KOPT-K1 (cell line): Measurements from ENCODE around the gene EIF2B1.
"Not testable (repeated sequence)": the region's sequence is repeated elsewhere in the genome, so short reads cannot be mapped to it uniquely, and the experiment has no call there.

Source experiments
- H3K27ac ChIP-seq: fragments of 200-600 bp; sonication (generic); 2 replicates; pipeline ENCODE4 v1.5.1; 2016; ENCODE audit warnings: antibody characterized with exemption, mild to moderate bottlenecking, low read depth, low read length; ENCODE audit not compliant: poor library complexity, severe bottlenecking
- H3K36me3 ChIP-seq: fragments of 200-600 bp; sonication (generic); 2 replicates; pipeline ENCODE4 v1.5.1; 2017; ENCODE audit warnings: antibody characterized with exemption, mild to moderate bottlenecking, low read length, moderate library complexity; ENCODE audit not compliant: insufficient read depth
- H3K9me3 ChIP-seq: fragments of 200-600 bp; sonication (generic); 2 replicates; pipeline ENCODE4 v1.5.1; 2017; ENCODE audit warnings: antibody characterized with exemption, low read length, mild to moderate bottlenecking; ENCODE audit not compliant: insufficient read depth, poor library complexity, severe bottlenecking

The EIF2B1 gene

GRCh38 chr12:123645878-123646277 is 12.4 kb upstream of the EIF2B1 start:
- Histone ChIP-seq H3K27ac (no peak overlapping the region), H3K9me3 (no peaks in the 10 kb centered on the region), H3K36me3 (peaks cover 96% of the 10 kb centered on the region)

- Histone ChIP-seq H3K36me3 (peaks cover 96% of the 10 kb centered on the region), H3K9me3 (no peaks in the 10 kb centered on the region), H3K27ac (no peak overlapping the region)
These were observed 11.9 kb upstream of the EIF2B1 start for GRCh38 chr12:123645380-123645779.

GRCh38 chr12:123643911-123644310 is 10.4 kb upstream of the EIF2B1 start:
- Histone ChIP-seq H3K27ac (no peak overlapping the region), H3K36me3 (peaks cover 89% of the 10 kb centered on the region)

GRCh38 chr12:123634142-123634561 is 666 bp upstream of the EIF2B1 start:
- H3K36me3 ChIP-seq, result peaks cover 32% of the 10 kb centered on the region
- H3K27ac ChIP-seq, result peak overlapping the region; percentile 80
- H3K9me3 ChIP-seq, result no peaks in the 10 kb centered on the region

More at GRCh38 chr12:123643911-123644310, 10.4 kb upstream of the EIF2B1 start:
- no peaks in the 10 kb centered on the region for H3K9me3 ChIP-seq

GRCh38 chr12:123621619-123622530 is 11.6 kb downstream of the EIF2B1 start:
- Histone ChIP-seq H3K9me3 (no peaks in the 10 kb centered on the region), H3K36me3 (peaks cover 98% of the 10 kb centered on the region), H3K27ac (no peak overlapping the region)

GRCh38 chr12:123621101-123621500 is 12.4 kb downstream of the EIF2B1 start:
- Histone ChIP-seq H3K36me3 (peaks cover 98% of the 10 kb centered on the region), H3K27ac (no peak overlapping the region), H3K9me3 (no peaks in the 10 kb centered on the region)

DNA sequence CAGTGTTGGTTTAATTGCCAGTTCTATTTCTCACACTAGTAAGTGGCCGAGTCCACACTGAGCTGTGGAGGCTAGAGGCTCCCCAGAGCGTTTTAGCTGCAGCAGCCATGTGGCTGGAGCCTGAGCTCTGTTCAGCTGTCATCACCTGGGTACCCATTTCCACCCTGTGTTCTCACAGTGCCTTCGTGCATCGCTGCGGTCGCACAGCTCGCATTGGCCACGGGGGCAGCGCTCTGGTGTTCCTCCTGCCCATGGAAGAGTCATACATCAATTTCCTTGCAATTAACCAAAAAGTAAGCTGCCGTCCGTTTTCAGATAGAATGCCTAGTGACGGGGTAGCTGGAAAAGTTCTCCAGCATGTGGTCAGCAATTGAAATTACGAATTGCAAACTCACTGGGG is 15.9 kb downstream of the EIF2B1 start:
- Histone ChIP-seq H3K27ac (no peak overlapping the region), H3K36me3 (peaks cover 100% of the 10 kb centered on the region), H3K9me3 (no peaks in the 10 kb centered on the region)

DNA sequence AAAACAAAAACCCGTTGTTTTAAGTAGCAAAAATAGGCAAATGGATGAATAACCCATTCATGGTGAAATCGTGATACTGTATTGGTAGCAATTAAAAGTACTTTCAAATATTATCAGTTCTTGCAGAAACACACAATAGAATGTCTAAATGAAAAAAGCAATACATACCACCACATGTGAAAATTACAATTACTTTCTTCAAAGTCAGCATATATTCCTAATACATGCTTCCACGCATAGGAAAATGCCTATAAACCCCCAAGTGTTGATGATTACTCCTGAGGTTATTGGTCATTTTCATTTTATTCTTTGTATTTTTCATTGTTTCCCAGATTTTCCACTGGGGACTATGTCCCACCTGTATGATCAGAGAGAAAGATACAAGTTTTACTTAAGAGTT is 16.3 kb downstream of the EIF2B1 start:
- no peak overlapping the region for H3K27ac ChIP-seq
- H3K9me3 ChIP-seq, result no peaks in the 10 kb centered on the region
- H3K36me3 ChIP-seq, result peaks cover 100% of the 10 kb centered on the region

- no peak overlapping the region for H3K27ac ChIP-seq
- peaks cover 100% of the 10 kb centered on the region for H3K36me3 ChIP-seq
- no peaks in the 10 kb centered on the region for H3K9me3 ChIP-seq
These were observed 19.0 kb downstream of the EIF2B1 start for GRCh38 chr12:123614531-123614930.

- Histone ChIP-seq H3K27ac (no peak overlapping the region), H3K9me3 (no peaks in the 10 kb centered on the region), H3K36me3 (peaks cover 100% of the 10 kb centered on the region)
These were observed 19.4 kb downstream of the EIF2B1 start for GRCh38 chr12:123614110-123614509.

DNA sequence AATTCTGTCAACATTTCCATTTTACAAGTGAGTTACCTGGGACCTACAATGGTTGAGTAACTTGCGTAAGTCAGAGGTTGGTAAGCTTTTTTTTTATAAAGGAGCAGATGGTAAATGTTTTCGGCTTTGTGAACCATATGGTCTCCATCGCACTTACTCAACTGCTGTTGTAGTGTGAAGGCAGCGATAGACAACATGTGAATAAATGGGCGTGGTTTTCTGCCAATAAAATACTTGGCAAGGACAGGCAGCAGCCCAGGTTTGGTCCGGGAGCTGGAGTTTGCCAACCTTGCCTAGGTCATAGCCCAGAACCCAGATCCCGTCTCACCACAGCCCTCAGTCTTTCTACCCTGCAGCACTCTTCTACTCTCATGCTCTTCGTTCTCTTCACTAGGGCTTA is 25.3 kb downstream of the EIF2B1 start:
- Histone ChIP-seq H3K9me3 (no peaks in the 10 kb centered on the region), H3K27ac (no peak overlapping the region), H3K36me3 (peaks cover 96% of the 10 kb centered on the region)

DNA sequence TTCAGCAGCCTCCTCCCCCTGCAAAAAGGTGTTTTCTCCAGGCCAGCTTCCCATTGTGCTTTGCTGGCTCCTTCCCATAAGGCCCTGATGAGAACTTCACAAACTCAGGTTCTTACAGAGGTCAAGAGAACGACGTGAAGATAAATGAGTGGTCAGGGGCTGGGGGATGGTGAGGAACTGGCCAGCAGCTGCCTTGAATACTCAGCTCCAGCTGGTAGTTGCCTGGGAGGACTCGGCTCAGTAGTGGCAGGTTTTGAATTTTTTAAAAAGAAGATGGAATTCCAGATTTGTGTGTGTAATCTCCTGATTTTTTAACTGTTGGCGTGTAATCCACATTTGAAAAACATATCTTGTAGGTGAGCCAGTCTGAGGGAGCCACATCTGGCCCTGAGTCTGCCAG is 25.7 kb downstream of the EIF2B1 start:
- Histone ChIP-seq H3K36me3 (peaks cover 92% of the 10 kb centered on the region), H3K27ac (no peak overlapping the region), H3K9me3 (no peaks in the 10 kb centered on the region)

DNA sequence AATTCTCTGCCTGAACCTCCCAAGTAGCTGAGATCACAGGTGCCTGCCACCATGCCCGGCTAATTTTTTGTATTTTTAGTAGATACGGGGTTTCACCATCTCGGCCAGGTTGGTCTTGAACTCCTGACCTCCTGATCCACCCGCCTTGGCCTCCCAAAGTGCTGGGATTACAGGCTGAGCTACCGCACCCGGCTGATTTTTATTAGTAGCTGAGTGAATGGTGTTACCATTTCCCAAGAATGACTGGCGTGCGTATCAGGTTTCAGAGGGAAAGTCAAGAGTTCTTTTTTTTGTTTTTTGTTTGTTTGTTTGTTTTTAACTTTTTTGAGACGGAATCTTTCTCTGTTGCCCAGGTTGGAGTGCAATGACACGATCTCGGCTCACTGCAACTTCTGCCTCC is 30.0 kb downstream of the EIF2B1 start:
- H3K27ac ChIP-seq, result not testable (repeated sequence)
- peaks cover 65% of the 10 kb centered on the region for H3K36me3 ChIP-seq

DNA sequence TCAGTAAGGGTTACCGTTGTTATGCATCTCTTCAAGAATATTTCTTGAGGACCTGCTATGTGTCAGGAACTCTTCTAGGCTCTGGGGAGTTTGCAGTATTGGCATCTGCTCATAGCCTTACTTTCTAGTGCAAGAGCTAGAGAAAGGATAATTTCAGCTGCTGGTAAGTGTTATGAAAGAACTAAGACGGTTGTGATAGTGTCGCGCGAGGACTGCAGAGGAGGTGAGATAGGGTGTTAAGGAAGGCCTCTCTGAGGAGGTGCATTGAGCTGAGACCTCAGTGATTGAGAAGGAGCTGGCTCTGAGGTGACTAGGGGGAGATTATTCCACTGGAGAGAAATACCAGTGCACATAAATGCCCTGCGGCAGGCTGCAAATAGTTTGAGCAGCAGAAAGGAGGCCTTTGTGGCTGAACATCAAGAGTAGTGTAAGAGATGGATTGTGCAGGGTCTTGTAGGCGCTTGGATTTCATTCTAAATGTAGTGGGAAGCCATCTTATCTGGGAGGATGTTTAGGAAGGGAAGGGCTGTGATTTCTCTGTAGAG is 30.8 kb downstream of the EIF2B1 start:
- Histone ChIP-seq H3K36me3 (peaks cover 65% of the 10 kb centered on the region), H3K9me3 (no peaks in the 10 kb centered on the region), H3K27ac (peak overlapping the region; percentile 94)

More for the DNA sequence above, 30.0 kb downstream of the EIF2B1 start:
- not testable (repeated sequence) for H3K9me3 ChIP-seq

DNA sequence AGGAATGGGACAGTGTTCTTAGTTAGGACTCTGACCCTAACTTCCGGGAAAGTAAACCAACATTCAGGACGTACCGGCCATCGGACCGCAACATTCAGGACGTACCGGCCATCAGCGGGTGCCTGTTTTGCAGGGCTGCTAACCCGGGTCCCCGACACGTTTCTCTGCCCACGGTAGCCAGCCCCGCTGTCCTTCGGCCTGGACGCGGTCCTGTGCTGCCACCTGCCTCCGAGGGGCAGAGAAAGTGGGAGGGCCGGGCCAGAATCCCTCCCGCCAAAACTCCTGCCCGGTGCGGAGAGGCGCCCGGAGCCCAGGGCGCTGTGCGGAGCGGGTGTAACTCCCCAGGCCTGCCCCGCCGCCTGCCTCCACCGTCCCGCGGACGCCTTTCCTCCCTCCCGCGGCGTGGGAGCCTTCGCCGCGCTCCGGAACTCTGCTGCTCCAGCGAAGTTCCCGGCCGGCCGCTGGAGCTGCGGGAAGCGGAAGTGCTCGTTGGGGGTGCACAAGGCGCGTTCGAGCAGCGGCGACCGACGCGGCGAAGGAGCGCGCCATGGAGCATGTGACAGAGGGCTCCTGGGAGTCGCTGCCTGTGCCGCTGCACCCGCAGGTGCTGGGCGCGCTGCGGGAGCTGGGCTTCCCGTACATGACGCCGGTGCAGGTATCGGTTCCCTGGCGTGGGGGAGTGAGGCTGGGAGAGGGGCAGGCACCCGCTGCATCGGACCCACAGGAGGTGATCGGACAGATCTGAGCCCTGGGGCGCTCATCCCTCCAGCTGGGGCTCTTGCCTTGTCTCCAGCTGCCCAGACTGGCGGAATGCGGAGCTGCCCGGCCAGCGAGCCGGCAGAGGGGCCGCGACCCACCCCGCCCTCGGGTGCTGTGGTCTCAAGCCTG is 31.6 kb downstream of the EIF2B1 start, which contains the start of gene DDX55:
DDX55 (plus strand) TSS at position 498 of the 888 bp plus-strand sequence; CDS start at position 548, 50 bp downstream.
- Histone ChIP-seq H3K36me3 (peaks cover 65% of the 10 kb centered on the region), H3K27ac (peak within 1 kb of the TSS; percentile 94), H3K9me3 (no peaks in the 10 kb centered on the region)
